K562 (cell line): ENCODE measurements around the gene IRF5. TPM values are rescaled to one million over a fixed set of nuclear protein-coding genes. Genes with fewer than 3 reads are reported as not detected.
A peak's percentile ranks its signal among the peaks of the same experiment; 100 is the strongest.

Experiments used
- ATAC-seq: fragments of 200-7000 bp; cut with Tn5 transposase; 3 replicates; pipeline ENCODE4 v1.9.1; 2020; ENCODE audit warnings: moderate library complexity
- BruUV-seq: library from RNA; stranded (reverse); fragments of 400-500 nt; replicated peaks from 2 replicates; lab custom pipeline; 2021; lab: Mats Ljungman, UMichigan
- CTCF ChIA-PET: fragments of 300-600 bp; formaldehyde crosslinking; extraction: SDS; loops from one replicate; lab custom pipeline; 2021; ENCODE audit warnings: low intra/inter-chr PET ratio; lab: Yijun Ruan, JAX
- POLR2A ChIA-PET: fragments of 300-600, 350-650 bp; sonication (Branson Sonifier 250); formaldehyde crosslinking; extraction: SDS; loops from one replicate; lab custom pipeline; 2021; ENCODE audit warnings: antibody characterized with exemption, inconsistent platforms; lab: Yijun Ruan, JAX
- DNase-seq, 4 experiments: peaks; one replicate each; pipeline versions ENCODE4 v3.0.0 to v3.0.0-alpha.2; 2011 to 2018; ENCODE audit warnings: low spot score in 3 of 4, mixed read lengths in 3 of 4; ENCODE audit errors: extremely low read depth in 1 of 4
- FAIRE-seq: peaks from 2 replicates; lab custom pipeline; 2011; peaks lifted over from hg19 to GRCh38; lab: Jason Lieb, UNC
- H2AFZ ChIP-seq: 2 replicates; pipeline ENCODE4 v1.6.0; 2011; ENCODE audit warnings: low read depth, low read length, control low read depth, inconsistent platforms
- H3K27ac ChIP-seq: fragments of 200-600 bp; 3 replicates; pipeline ENCODE4 v1.8.0; 2011; ENCODE audit warnings: low read depth, mild to moderate bottlenecking, control low read depth, inconsistent platforms, low read length, moderate library complexity, mixed read lengths; ENCODE audit errors: extremely low read depth
- H3K27me3 ChIP-seq, 2 experiments: fragments of 300-600 bp in 1 of 2; 2 replicates in 1 of 2; 3 replicates in 1 of 2; pipeline versions ENCODE4 v1.6.0 to v1.8.0; 2011; ENCODE audit warnings: inconsistent platforms in 2 of 2, low read length in 2 of 2, mild to moderate bottlenecking in 1 of 2, mixed read lengths in 1 of 2, moderate library complexity in 1 of 2; ENCODE audit not compliant: control insufficient read depth in 2 of 2, insufficient read depth in 2 of 2
- H3K36me3 ChIP-seq: fragments of 300-600 bp; 3 replicates; pipeline ENCODE4 v1.8.0; 2011; ENCODE audit warnings: mild to moderate bottlenecking, low read length, inconsistent platforms; ENCODE audit not compliant: control insufficient read depth, insufficient read depth
- H3K4me1 ChIP-seq, 2 experiments: fragments of 200-600 bp in 1 of 2; replicated peaks in 1 of 2; 2 replicates in 1 of 2; 3 replicates in 1 of 2; pipeline versions ENCODE4 v1.5.1 to v1.8.0; 2011; ENCODE audit warnings: inconsistent platforms in 2 of 2, low read length in 2 of 2, mild to moderate bottlenecking in 1 of 2, mixed read lengths in 1 of 2, moderate library complexity in 1 of 2; ENCODE audit not compliant: control insufficient read depth in 2 of 2, insufficient read depth in 2 of 2
- H3K4me2 ChIP-seq: 2 replicates; pipeline ENCODE4 v1.6.1; 2011; ENCODE audit warnings: low read length, control low read depth, inconsistent platforms, mixed read lengths; ENCODE audit not compliant: insufficient read depth
- H3K4me3 ChIP-seq: fragments of 200-600 bp; sonication (generic), shearing (Covaris generic); 2 replicates; pipeline ENCODE4 v1.5.1; 2016; ENCODE audit warnings: control low read depth, inconsistent platforms
- H3K79me2 ChIP-seq: fragments of 200-600 bp; 3 replicates; pipeline ENCODE4 v1.8.0; 2011; ENCODE audit warnings: low read length, inconsistent platforms; ENCODE audit not compliant: control insufficient read depth, insufficient read depth
- H3K9ac ChIP-seq, 2 experiments: 2 replicates each; pipeline versions ENCODE4 v1.6.0 to v1.6.1; 2011; ENCODE audit warnings: low read depth in 2 of 2, low read length in 2 of 2, control low read depth in 1 of 2, inconsistent platforms in 1 of 2, mild to moderate bottlenecking in 1 of 2, mixed read lengths in 1 of 2; ENCODE audit not compliant: insufficient read depth in 1 of 2
- H3K9me1 ChIP-seq: one replicate; pipeline ENCODE4 v1.6.0; 2011; ENCODE audit warnings: inconsistent platforms, mild to moderate bottlenecking, low read length, moderate library complexity; ENCODE audit not compliant: control insufficient read depth, insufficient read depth
- H3K9me3 ChIP-seq: replicated peaks from 2 replicates; pipeline ENCODE4 v1.5.1; 2011; ENCODE audit warnings: low read depth, low read length, inconsistent platforms; ENCODE audit not compliant: control insufficient read depth, insufficient read depth
- H4K20me1 ChIP-seq: replicated peaks from 2 replicates; pipeline ENCODE4 v1.6.1; 2011; ENCODE audit warnings: low read length, inconsistent platforms, mixed read lengths; ENCODE audit not compliant: control insufficient read depth, insufficient read depth
- HNRNPLL ChIP-seq: fragments of 200-400 bp; formaldehyde crosslinking; IDR thresholded peaks from 2 replicates; pipeline ENCODE4 v1.6.1; 2017; ENCODE audit warnings: low read length, low read depth, mild to moderate bottlenecking; ENCODE audit not compliant: poor library complexity, severe bottlenecking
- MAFK ChIP-seq: IDR thresholded peaks from 2 replicates; pipeline ENCODE4 v1.6.1; 2011; ENCODE audit warnings: low read length, improper control_type of control experiment
- MCM7 ChIP-seq, 2 experiments: fragments of 450-650 bp; IDR thresholded peaks; 2 replicates each; pipeline ENCODE4 v1.6.1; 2016 to 2018
- NFE2 ChIP-seq: IDR thresholded peaks from 2 replicates; pipeline ENCODE4 v1.6.1; 2014; ENCODE audit warnings: antibody characterized with exemption, low read depth
- OTX1 ChIP-seq: fragments of 450-650 bp; formaldehyde crosslinking; IDR thresholded peaks from 2 replicates; pipeline ENCODE4 v1.4.0; 2022; ENCODE audit warnings: mild to moderate bottlenecking
- PYGO2 ChIP-seq: fragments of 450-650 bp; IDR thresholded peaks from 2 replicates; pipeline ENCODE4 v1.6.1; 2016; ENCODE audit warnings: mild to moderate bottlenecking, missing genetic modification characterization, moderate library complexity, missing compliant biosample characterization
- RAD21 ChIP-seq, 2 experiments: fragments of 250-450 bp in 1 of 2; fragments of 450-650 bp in 1 of 2; sonication (Bioruptor Pico) in 1 of 2; formaldehyde crosslinking in 1 of 2; IDR thresholded peaks in 1 of 2; conservative IDR thresholded peaks in 1 of 2; 2 replicates each; pipeline versions ENCODE4 v1.4.0 to v1.8.0; 2020 to 2022; ENCODE audit warnings: mild to moderate bottlenecking in 2 of 2, moderate library complexity in 1 of 2
- THRB ChIP-seq: fragments of 450-650 bp; formaldehyde crosslinking; conservative IDR thresholded peaks from 2 replicates; pipeline ENCODE4 v1.4.0; 2022; ENCODE audit warnings: mild to moderate bottlenecking, missing genetic modification characterization
- TRIM24 ChIP-seq, 2 experiments: fragments of 450-650 bp; IDR thresholded peaks; 2 replicates each; pipeline ENCODE4 v1.6.1; 2016
- TRIM28 ChIP-seq: fragments of 450-650 bp; IDR thresholded peaks from 2 replicates; pipeline ENCODE4 v1.6.1; 2017
- ZFP36 ChIP-seq: fragments of 150-350 bp; IDR thresholded peaks from 2 replicates; pipeline ENCODE4 v1.6.1; 2018; ENCODE audit warnings: low read length, low read depth; ENCODE audit not compliant: partially characterized antibody
- ZNF253 ChIP-seq: fragments of 250-450 bp; sonication (Bioruptor Pico); conservative IDR thresholded peaks from 2 replicates; pipeline ENCODE4 v1.6.1; 2021; ENCODE audit warnings: mild to moderate bottlenecking
- ZNF316 ChIP-seq: fragments of 450-650 bp; IDR thresholded peaks from 2 replicates; pipeline ENCODE4 v1.6.1; 2016
- ZNF511 ChIP-seq: sonication (generic); formaldehyde crosslinking; IDR thresholded peaks from 2 replicates; pipeline ENCODE4 v1.8.0; 2022; ENCODE audit warnings: mild to moderate bottlenecking, missing genetic modification reagents
- ZSCAN29 ChIP-seq: fragments of 450-650 bp; IDR thresholded peaks from 2 replicates; pipeline ENCODE4 v1.6.1; 2017
- WGBS: fragments of 100-300 bp; shearing (Covaris generic); methylation state at CpG from one replicate; pipeline ENCODE4 v1.1.6; 2016; ENCODE audit warnings: low coverage, mixed read lengths; ENCODE audit not compliant: insufficient coverage; ENCODE audit errors: missing lambda C conversion rate; 5-methylcytosine and 5-hydroxymethylcytosine counted together
- in situ Hi-C: fragments of 300-500 bp; cut with MboI; formaldehyde crosslinking; loops from 4 replicates; pipeline ENCODE4 v1.15.0; 2018; ENCODE audit warnings: inconsistent platforms, mixed read lengths
- intact Hi-C: fragments of 100-400 bp; cut with micrococcal nuclease; formaldehyde crosslinking; loops from 2 replicates; pipeline ENCODE4 v1.14.2; 2022
- polyA plus RNA-seq, 8 experiments: library from polyadenylated mRNA; depleted of rRNA in 4 of 8; stranded (reverse) in 5 of 8; unstranded in 3 of 8; fragments of >200 nt; fragmentation: Nextera tagmentation in 2 of 8; fragmentation: Illumina TruSeq in 1 of 8; extraction: Ambion mirVana in 2 of 8; extraction: Trizol in 1 of 8; gene quantifications; 2 replicates each; pipeline versions ENCODE4 v1.2.1 to v1.2.3, GENCODE V29; 2011 to 2014; ENCODE audit warnings: inconsistent platforms in 1 of 8, missing spikeins in 1 of 8
- total RNA-seq, 7 experiments: library from RNA; depleted of rRNA in 6 of 7; stranded (reverse); fragments of >200 nt in 6 of 7; fragmentation: Illumina TruSeq in 2 of 7; extraction: Trizol in 2 of 7; gene quantifications; 2 replicates each; pipeline versions ENCODE4 v1.2.1 to v1.2.3, GENCODE V29; 2011 to 2021; ENCODE audit warnings: low replicate concordance in 1 of 7
- TF ChIP-seq, protein P1 (sequence below): fragments of 450-650 bp; formaldehyde crosslinking; IDR thresholded peaks from 2 replicates; pipeline ENCODE4 v1.4.0; 2022; ENCODE audit warnings: missing genetic modification characterization

IRF5 gene
- total and polyA plus RNA-seq, 9 of the 15 experiments (the other 6 are each of a cell fraction or from before 2014, with no cell fraction given), result 0.04 TPM; not detected in 8

- ATAC-seq, result no peak
- H3K4me1 ChIP-seq, result peaks cover 13 to 42% of the 10 kb centered on the region in 2 experiments
- H3K9me3 ChIP-seq, result no peaks in the 10 kb centered on the region; the same call in 1 of the 2 replicates
- no peak overlapping the region for H3K4me2 ChIP-seq
- H3K9ac ChIP-seq, result no peak overlapping the region
- H4K20me1 ChIP-seq, result no peaks in the 10 kb centered on the region
- in situ Hi-C loops (no loop called here), intact Hi-C loops (no loop called here)
- peaks cover 25 to 48% of the 10 kb centered on the region in 2 experiments for H3K27me3 ChIP-seq
- H3K79me2 ChIP-seq, result no peaks in the 10 kb centered on the region
- H3K4me3 ChIP-seq, result no peak overlapping the region
- H3K9me1 ChIP-seq, result no peaks in the 10 kb centered on the region
- 16% methylated on average over 5 of the region's 5 CpGs for WGBS
- no peak overlapping the region for H3K27ac ChIP-seq
- TF ChIP-seq ZFP36 (no peak), ZSCAN29 (no peak), THRB (CRISPR knock-in tag) (peak; percentile 73; the same call in 1 of the 2 replicates), TRIM28 (peak; percentile 68; the same call in 1 of the 2 replicates), ZNF316 (peak; percentile 84), ZNF511 (0 out of 2 replicates have a peak, but pooled peaks have one; percentile 16), MCM7 (IDR thresholded peaks at IDR 0.05) (no peak), ZNF253 (CRISPR knock-in tag) (no peak), OTX1 (CRISPR knock-in tag) (0 out of 2 replicates have a peak, but pooled peaks have one; percentile 34), RAD21 (CRISPR knock-in tag; conservative IDR thresholded peaks at IDR 0.05 in 1 of 2, IDR thresholded peaks at IDR 0.05 in 1 of 2) (0 out of 4 replicates have a peak, but pooled peaks of 1 of the 2 experiments have one; percentile 4), MAFK (no peak), TRIM24 (IDR thresholded peaks at IDR 0.05) (peak in 1 of 2 experiments; percentile 50; a peak in 2 of 4 replicates), NFE2 (no peak), HNRNPLL (no peak), PYGO2 (tag) (no peak)
- TF ChIP-seq, protein P1, sequence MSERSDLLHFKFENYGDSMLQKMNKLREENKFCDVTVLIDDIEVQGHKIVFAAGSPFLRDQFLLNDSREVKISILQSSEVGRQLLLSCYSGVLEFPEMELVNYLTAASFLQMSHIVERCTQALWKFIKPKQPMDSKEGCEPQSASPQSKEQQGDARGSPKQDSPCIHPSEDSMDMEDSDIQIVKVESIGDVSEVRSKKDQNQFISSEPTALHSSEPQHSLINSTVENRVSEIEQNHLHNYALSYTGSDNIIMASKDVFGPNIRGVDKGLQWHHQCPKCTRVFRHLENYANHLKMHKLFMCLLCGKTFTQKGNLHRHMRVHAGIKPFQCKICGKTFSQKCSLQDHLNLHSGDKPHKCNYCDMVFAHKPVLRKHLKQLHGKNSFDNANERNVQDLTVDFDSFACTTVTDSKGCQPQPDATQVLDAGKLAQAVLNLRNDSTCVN (CRISPR knock-in tag), result peak; percentile 74
- no peak for DNase-seq
- BruUV-seq, result no TSS peak
- H3K36me3 ChIP-seq, result no peaks in the 10 kb centered on the region
- H2AFZ ChIP-seq, result no peak overlapping the region
- POLR2A ChIA-PET, result no interaction called here
- no peak for FAIRE-seq
- CTCF ChIA-PET, result interaction anchor here (0.7 kb wide), 1 partner anchor 462 kb away, joined by 6 read pairs; no protein-coding TSS in a partner anchor
Measured at GRCh38 chr7:128906001-128906765, 31.5 kb upstream of the IRF5 start.
